Right renal pelvis (tissue), 4 donors: ENCODE data around the gene COMT. TPM values are rescaled to one million over a fixed set of nuclear protein-coding genes. Genes with fewer than 3 reads are reported as not detected.
"Not testable (repeated sequence)": the region's sequence is repeated elsewhere in the genome, so short reads cannot be mapped to it uniquely, and the experiment has no call there.

Source experiments
- DNase-seq, 4 donors: peaks; one replicate each; pipeline ENCODE4 v3.0.0-alpha.2; 2013; ENCODE audit warnings: low read depth in 4 of 4, low spot score in 3 of 4, missing footprints in 1 of 4
- polyA plus RNA-seq, 4 donors: library from polyadenylated mRNA; unstranded; fragments of 120-200 nt; gene quantifications; one replicate each; pipeline ENCODE4 v1.2.1, GENCODE V29; 2013; ENCODE audit not compliant: insufficient read length in 4 of 4

The COMT gene
- polyA plus RNA-seq, 4 donors: 102 to 144 (median 105) TPM

DNA sequence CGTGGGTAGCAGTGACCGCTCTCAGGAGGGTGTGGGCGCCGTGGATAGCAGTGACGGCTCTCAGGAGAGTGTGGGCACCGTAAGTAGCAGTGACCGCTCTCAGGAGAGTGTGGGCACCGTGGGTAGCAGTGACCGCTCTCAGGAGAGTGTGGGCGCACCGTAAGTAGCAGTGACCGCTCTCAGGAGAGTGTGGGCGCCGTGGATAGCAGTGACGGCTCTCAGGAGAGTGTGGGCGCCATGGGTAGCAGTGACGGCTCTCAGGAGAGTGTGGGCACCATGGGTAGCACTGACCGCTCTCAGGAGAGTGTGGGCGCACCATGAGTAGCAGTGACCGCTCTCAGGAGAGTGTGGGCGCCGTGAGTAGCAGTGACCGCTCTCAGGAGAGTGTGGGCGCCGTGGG, 34.7 kb upstream of the COMT start:
- not testable (repeated sequence) for DNase-seq

DNA sequence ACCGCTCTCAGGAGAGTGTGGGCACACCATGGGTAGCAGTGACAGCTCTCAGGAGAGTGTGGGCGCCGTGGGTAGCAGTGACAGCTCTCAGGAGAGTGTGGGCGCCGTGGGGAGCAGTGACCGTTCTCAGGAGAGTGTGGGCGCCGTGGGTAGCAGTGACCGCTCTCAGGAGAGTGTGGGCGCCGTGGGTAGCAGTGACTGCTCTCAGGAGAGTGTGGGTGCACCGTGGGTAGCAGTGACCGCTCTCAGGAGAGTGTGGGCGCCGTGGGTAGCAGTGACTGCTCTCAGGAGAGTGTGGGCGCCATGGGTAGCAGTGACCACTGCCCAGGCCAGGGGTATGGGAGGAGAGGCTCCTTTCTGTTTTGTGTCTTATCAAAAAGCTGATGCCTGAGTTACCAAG, 33.7 kb upstream of the COMT start:
- not testable (repeated sequence) for DNase-seq

DNA sequence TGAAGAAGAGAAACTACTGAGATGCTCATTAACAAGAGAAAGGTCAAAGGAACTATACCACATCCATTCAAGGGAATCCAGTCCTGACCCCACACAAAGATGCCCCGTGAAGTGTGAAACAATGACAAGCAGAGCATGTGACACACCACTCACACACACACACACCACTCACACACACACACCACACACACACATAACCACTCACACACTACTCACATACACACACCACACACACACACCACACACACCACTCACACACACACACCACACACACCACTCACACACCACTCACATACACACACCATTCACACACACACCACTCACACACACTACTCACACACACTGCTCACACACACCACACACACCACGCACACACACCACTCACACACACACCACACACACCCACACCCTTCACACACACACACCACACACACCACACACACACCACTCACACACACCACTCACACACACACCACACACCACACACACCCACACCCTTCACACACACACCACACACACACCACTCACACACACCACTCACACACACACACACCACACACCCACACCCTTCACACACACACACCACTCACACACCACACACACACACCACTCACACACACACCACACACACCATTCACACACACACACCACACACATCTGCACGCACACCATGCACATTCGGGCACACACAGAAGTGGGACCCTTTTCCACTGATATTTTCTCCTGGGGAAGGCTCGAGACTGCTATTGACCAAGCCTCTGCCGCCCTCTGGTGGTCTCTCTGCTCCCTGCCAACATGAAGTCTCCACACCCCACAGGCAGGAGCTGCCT, 32.0 kb upstream of the COMT start:
- DNase-seq: peak in 3 of 4 donors; percentile 58 to 67 (median 63)

DNA sequence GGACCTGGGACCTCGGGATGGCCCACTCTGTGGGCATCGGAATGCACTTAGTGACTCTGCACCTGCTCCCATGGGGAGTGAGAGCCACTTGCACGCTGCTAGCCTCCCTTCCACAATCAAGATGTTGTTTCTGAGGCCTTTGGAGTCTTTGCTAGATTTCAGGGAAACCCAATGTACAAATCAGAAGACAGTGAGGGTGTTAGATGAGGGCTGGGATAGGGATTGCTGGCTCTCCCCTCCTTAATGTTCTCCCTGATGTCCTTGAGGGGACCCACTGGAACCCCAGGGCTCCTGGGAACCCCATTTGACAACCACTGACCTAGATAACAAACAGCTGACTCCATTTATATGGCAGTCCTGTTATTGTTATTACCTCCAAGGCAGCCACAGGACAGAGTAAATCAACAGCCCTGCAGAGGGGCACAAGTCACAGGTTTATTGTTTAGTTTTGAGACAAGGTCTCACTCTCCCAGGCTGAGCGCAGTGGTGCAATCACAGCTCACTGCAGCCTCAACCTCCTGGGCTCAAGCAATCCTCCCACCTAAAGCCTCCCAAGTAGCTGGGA, 31.3 kb upstream of the COMT start:
- DNase-seq: no peak

DNA sequence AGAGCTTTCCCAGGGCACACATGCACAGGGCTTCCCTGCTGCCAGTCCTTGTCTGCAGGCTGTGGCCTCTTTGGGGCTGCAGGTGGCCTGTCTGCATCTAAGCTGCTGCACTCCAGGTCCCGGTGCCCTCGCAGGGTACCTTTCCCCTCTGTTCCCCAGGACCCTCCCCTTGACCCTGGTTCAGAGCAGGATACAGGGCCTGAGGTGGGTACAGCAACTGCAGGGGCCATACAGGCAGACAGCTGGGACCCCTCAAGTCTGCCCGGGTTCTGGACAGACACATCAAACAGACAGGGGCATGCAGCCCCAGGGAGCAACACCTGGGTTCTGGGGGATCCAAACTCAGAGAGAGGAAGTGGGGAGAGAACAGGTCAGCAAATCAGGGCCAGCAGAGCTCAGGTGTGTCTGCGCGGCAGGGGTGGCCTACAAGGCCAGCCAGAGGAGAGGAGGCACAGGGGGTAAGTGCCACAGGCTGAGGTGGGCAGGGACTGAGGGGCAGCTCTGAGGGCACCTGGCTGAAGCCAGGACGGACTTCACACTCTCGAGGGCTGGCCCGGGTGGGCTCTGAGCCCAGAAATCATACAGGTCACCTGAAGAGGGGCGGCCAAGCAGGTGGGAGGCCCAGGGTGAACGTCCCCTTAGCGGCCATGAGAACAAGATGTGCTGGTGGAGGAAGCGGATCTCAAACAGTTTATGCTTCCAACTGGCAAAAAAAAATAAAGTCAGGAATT, 29.9 kb upstream of the COMT start:
- DNase-seq: no peak

DNA sequence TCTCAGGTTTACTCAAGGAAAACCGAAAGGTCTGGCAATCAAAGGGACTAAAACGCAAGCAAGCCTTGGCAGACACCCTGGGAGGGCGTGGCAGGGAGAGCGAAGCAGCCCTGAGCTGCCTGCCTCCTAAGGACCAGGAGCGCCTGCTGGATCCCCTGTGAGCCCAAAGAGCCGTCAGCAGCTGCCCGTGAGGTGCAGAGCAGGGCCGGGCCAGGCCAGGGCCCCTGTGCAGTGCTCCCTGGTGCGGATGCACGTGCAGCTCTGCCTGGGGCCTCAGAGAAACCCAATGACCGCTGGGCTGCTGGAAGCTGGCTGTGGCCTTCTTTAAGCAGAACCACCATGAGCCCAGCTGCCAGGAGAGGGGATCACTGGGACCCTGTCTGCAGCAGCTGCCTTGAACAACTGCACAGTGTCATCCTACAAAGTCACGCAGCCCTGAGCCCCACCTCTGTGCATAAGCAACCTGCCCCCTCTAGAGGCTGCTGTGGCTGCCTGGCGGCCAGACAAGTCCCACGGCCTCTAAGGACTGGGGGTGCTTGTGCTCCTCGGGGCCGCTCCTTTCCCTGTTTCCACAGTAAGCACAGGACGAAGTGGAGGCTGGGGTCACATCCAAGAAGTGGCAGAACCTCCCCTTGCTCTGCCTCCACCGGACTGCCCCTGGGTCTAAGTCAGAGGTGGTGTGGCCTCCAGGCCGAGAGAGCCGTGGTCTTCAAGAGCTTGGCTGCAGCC, 29.1 kb upstream of the COMT start:
- DNase-seq: no peak

DNA sequence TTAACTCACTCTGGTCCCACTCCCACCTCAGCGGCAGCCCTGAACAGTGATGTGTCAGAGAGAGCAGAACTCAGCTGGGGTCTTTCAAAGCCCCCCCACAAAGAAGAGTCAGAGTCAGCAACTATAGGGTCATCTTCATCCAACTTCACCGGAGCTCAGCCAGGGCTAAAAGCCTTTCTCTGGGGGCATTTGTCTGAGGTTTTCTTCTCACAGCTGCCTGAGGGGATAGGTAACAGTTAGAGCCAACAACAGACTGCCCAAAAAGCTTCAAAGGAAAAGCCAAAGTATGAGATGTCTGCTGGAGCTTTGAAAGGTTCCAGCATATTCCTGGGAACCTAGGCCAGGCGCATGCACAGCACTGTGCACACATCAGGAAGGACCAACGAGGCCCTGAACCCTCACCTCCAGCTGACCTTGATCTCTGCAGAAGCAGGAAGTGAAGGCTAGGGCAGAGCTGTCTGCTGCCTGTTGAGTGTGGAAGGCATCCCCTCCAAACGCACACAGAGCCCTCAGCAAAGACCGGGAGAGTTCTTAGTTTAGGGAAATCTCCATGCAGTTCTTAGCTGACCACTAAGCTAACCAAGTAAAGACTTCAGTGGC, 28.1 kb upstream of the COMT start:
- no peak for DNase-seq

DNA sequence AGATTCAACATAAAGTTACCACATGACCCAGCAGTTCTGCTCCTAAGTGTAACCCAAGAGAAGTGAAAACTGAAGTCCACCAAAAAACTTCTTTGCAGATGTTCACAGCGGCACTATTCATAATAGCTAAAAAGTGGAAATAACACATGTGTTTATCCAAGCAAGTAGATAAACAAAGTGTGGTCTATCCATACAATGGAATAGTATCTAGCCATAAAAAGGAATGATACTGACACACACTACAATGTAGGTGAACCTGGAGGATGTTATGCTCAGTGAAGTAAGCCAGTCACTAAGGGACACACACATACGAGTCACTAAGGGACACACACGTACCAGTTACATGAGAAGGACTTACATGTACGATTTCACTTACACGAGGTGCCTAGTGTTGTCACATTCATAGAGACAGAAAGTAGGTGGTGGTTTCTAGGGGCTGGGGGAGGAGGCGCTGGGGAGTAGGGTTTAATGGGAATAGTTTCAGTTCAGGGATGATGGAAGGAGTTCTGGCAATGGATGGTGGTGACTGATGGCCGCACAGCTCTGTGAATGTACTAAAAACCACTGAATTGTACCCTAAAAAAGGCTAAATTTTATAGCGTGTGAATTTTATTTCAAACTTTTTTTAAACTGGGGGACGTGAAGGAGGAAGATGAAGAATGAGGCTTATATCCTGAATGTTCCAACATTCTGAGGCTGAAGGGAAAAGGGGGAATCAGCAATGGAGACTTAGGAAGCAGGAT, 27.2 kb upstream of the COMT start:
- DNase-seq: no peak

DNA sequence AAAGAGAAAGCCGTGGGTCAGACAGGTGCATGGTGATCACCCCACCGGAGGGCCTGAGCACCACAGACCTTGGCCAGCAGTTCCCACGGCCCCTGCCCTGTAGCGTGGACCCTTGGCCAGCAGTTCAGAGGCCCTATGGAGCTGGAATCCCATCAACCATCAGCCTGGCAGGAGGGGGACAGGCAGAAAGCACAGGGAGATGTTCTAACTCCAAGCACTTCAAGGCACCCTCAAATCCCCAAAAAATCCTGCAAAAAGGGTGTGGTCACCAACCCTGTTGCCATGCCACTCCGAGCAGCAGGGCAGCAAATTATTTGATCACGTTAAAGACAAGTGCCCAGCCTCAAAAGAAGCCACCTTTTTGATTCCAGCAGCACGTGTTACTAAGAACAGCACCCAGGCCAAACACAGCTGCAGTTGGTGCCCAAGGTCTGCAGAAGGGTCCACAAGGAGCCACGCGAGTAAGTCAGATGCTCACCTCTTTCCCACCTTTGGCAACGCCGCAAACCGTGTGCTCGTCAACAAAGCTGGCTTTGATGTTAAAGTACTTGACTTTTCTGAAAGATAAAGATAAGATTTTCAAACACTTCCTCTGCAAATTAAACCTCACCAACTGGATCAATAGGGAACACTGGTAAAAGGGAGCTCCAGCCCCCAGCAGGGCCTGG, 26.2 kb upstream of the COMT start:
- no peak for DNase-seq

DNA sequence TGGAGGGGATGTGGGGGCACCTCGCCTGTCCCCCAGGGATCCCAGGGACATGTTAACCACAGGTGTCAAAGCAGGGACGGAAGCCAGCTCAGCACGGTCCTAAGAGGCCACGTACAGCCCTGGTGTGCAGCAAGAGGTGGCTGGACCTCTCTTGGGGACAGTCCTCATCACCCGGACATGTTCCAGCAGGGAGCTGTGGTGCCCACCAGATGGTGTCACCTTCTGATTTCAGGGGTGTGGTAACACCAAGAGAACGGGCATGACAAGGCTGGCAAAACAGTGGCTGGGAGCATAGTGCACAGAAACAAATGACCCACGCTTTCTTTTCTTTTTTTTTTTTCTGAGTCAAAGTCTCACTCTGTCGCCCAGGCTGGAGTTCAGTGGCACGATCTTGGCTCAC, 25.6 kb upstream of the COMT start:
- DNase-seq: no peak

DNA sequence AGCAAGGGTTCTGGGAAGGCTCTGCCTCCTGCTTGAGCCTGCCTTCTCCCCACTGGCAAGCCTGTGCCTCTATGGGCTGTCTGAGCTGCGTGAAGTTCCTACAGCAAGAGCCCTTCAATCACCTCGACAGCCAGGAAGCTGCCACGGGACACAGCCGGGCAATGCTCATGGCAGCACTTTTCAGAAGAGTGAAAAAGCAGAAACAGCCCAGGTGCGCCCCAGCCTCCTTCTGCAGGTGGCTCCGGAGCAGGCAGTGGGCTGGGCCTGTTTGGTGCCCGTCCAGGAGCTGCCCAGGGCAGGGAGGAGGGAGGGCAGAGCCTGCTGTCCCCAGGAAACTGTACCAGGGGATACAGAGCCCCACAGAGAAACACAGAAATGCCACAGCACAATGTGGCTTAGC, 24.6 kb upstream of the COMT start:
- no peak for DNase-seq

DNA sequence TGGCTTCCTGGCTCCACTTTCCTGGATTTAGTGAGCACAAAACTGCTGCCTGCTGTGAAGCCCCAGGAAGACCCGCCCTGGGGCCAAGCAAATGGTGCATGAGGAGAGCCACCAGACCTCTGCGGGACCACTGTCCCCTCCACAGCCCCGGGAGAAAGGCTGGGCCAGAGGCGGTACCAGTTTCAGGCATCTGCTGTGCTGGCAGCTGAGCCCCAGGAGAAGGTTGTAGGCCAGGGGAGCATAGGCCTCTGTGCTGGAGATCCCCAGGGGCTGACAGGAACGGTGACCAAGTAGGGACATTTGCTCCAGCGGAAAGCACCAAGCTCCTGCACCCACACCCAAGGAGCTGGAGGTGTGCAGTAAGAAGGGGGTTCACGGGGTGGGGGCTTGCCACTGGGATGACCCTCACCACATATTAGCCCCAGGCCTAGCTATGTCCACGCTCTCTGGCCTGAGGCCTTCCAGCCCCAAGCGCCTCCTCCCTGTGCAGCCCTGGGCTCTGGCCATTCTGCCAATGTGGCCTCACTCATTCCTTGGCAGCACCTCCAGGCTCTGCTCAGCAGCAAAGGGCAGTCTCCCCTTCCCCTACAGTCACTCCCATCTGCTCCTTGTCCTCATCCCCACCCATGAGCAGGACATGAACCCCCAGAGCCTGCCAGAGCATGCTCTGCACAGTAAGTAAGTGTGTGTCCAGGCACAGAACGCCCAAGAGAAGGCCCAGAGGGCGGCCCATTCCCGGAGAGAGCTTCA, 24.0 kb upstream of the COMT start:
- no peak for DNase-seq

DNA sequence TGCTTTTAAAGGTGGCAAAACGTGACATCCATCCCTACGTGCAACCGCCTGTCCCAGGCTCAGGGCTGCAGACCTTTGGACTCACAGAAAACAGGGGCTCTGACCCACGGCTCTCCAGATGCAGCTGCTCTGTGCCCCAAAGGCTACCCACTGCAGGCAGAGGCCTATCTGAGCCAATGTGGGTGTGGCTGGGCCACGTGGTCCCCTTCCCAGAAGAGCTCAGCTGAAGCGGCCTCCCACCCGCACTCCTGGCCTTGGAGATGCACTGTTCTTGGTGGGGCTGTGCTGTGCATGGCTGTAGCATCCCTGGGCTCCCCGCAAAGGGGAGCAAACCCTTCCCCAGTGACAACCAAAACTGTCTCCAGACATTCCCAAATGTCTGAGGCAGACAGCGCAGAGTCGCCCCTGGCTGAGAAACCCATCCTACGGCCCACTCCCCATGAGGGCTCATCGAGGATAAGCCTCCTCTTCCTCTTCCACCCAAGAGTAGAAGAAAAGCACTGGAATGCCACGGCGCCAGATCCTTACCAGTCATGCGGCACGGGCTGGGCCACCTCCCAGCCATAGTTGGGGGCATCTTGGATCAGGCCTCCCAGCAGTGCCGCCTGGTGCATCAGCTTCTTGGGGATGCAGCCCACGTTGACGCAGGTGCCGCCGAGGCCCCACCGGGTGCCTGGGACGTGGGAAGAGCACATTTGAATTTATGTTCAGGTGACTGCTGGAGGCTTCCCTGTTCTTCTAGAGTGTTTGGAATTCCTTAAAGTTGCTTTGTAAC, 23.1 kb upstream of the COMT start:
- no peak for DNase-seq

DNA sequence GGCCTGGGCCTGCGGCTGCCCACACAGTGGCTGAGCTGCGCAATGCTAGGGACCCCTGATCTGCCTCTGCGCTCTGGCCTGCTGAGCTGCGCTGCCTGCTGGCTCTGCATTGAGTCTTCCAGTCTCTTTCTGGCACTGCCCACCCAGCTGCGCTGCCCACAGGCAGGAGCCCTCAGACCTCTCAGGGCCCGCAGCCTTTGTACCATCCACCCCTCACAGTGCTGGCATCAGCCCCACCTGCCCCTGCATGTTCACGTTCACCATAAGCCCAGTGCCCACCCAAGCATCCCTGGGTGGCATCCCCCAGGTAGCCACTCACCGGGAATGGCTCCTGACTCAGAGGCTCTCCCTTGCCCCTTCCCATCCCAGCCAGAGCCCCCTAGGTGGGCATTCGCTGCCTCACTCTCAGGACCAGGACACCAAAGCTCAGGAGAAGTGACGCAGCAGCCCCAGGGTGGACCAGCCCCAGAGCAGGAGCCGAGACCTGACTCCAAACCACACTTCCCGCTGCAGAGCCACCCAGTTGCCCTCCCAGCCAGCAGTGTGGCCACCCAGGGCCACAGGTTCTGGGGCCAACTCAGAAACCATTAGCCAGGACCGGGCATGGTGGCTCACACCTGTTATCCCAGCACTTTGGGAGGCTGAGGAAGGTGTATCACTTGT, 21.7 kb upstream of the COMT start:
- DNase-seq: no peak

DNA sequence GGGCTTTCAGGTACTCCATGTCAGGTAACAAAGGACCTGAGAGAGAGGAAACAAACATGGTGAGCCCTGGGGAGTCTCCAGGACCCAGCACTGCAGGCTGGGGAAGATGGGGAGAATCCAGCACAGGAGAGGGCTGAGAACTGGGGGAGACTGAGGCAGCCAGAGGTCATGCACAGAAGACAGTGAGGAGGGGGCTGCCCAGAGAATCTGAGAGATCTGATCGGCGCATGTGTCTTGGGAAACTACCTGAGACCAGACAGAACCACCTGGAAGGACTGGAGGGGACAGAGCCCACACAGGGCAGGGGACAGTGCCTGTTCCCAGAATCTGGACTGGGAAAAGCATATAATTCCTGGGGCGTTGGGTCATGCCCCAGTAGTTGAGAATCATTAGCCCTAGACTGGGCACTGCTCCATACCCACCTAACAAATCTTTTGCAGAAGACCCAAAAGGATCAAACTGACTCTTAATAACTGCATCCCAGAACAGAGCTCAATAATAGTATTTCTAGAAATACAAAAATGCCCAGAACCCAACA, 20.0 kb upstream of the COMT start:
- no peak for DNase-seq

DNA sequence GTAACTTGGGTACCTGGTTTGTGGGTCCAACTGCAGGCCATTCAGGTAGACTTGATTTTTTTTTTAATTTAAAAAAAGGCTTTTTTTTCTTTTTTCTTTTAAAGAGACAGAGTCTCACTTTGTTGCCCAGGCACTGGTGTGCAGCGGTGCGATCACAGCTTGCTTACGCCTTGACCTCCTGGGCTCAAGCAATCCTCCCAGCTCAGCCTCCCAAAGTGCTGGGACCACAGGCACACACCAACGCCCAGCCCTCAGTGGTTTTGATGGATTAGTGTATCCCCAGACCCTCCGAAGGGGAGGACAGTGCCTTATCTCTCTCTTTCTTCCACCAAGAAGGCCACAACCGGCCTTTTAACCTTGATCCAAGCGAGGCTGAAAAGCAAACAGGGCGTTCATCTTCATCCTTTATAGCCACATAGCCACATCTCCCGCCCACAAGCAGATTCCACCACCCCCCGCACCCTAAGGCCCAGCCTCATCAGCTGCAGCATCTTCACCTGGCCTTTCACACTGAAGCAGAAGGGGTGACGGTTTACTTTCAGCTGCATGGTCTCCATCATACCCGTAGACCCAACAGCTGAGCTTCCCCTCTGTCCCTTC, 17.6 kb upstream of the COMT start:
- no peak for DNase-seq

DNA sequence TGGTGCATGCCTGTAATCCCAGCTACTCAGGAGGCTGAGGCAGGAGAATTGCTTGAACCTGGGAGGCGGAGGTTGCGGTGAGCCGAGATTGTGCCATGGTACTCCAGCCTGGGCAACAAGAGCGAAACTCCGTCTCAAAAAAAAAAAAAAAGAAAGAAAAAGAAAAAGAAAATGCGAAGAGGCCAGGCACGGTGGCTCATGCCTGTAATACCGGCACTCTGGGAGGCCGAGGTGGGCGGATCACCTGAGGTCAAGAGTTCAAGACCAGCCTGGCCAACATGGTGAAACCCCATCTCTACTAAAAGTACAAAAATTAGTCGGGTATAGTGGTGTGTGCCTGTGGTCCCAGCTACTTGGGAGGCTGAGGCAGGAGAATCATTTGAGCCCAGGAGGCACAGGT, 15.5 kb upstream of the COMT start:
- not testable (repeated sequence) for DNase-seq
